Thyroid gland (tissue), 4 donors: Measurements from ENCODE around the gene NKAP. TPM values are rescaled to one million over a fixed set of nuclear protein-coding genes. Genes with fewer than 3 reads are reported as not detected.
A peak's percentile ranks its signal among the peaks of the same experiment; 100 is the strongest.
"Not testable (repeated sequence)": the region's sequence is repeated elsewhere in the genome, so short reads cannot be mapped to it uniquely, and the experiment has no call there.

ENCODE experiments used
- DNase-seq, 2 donors: peaks; one replicate each; pipeline ENCODE4 v3.0.0-alpha.2; 2019
- H3K27ac ChIP-seq, 3 donors: fragments of 200-600 bp; sonication (generic); 1 replicate in 2 of 3; 2 replicates in 1 of 3; pipeline ENCODE4 v1.5.1; 2016 to 2019; ENCODE audit warnings: mild to moderate bottlenecking in 1 of 3, moderate library complexity in 1 of 3
- H3K27me3 ChIP-seq: fragments of 200-600 bp; sonication (generic); one replicate; pipeline ENCODE4 v1.5.1; 2019
- H3K36me3 ChIP-seq, 2 donors: fragments of 200-600 bp; sonication (generic); one replicate each; pipeline ENCODE4 v1.5.1; 2016 to 2019
- H3K4me1 ChIP-seq, 2 donors: fragments of 200-600 bp; sonication (generic); one replicate each; pipeline ENCODE4 v1.5.1; 2017 to 2019
- H3K4me3 ChIP-seq, 3 donors: fragments of 200-600 bp; sonication (generic); replicated peaks in 1 of 3; 1 replicate in 2 of 3; 2 replicates in 1 of 3; pipeline ENCODE4 v1.5.1; 2016; ENCODE audit warnings: mild to moderate bottlenecking in 1 of 3
- H3K9me3 ChIP-seq: fragments of 200-600 bp; sonication (generic); one replicate; pipeline ENCODE4 v1.5.1; 2017
- POLR2A ChIP-seq, 2 donors: fragments of 450-650 bp; IDR thresholded peaks; one replicate each; pipeline ENCODE4 v1.6.1; 2017; ENCODE audit warnings: antibody characterized with exemption in 2 of 2, mild to moderate bottlenecking in 2 of 2, moderate library complexity in 1 of 2
- WGBS, 2 donors: methylation state at CpG; one replicate each; pipeline ENCODE4 v1.1.5; 2017; 5-methylcytosine and 5-hydroxymethylcytosine counted together
- intact Hi-C: fragments of 100-400 bp; cut with DNase I; formaldehyde crosslinking; loops from one replicate; pipeline ENCODE4 v1.15.1; 2023
- total RNA-seq, 4 donors: library from RNA; depleted of rRNA; stranded (reverse); fragments of >200 nt; gene quantifications; one replicate each; pipeline ENCODE4 v1.2.3, GENCODE V29; 2016
- TF ChIP-seq, protein P1 (sequence below), 6 experiments: fragments of 200-600 bp in 3 of 6; fragments of 450-650 bp in 3 of 6; sonication (generic) in 3 of 6; IDR thresholded peaks; one replicate each; pipeline ENCODE4 v1.5.1; 2016 to 2019; ENCODE audit warnings: antibody characterized with exemption in 6 of 6, mild to moderate bottlenecking in 2 of 6, inconsistent platforms in 1 of 6, moderate library complexity in 1 of 6

The NKAP gene
- total RNA-seq, 4 donors from 2014 or later, result 5.9 to 13.7 (median 8.1) TPM

DNA sequence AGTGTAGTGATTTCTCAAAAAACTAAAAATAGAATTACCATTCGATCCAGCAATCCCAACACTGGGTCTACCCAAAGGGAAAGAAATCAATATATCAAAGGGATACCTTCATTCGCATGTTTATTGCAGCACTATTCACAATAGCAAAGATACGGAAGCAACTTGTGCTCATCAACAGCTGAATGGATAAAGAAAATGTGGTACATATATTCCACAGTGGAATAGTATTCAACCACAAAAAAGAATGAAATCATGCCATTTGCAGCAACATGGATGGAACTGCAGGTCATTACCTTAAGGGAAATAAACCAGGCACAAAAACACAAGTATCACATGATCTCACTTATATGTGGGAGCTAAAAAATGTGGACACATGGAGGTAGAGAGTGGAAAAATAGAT, 42.7 kb upstream of the NKAP start:
- Histone ChIP-seq H3K27me3 (no peaks in the 10 kb centered on the region), H3K4me1 (peaks cover 0 to 2% of the 10 kb centered on the region in 2 donors), H3K9me3 (no peaks in the 10 kb centered on the region), H3K4me3 (no peak overlapping the region), H3K36me3 (no peaks in the 10 kb centered on the region), H3K27ac (no peak overlapping the region)
- WGBS, 2 donors, result 88 to 95% methylated on average over 3 of the region's 3 CpGs
- no peak for DNase-seq
- TF ChIP-seq, protein P1, sequence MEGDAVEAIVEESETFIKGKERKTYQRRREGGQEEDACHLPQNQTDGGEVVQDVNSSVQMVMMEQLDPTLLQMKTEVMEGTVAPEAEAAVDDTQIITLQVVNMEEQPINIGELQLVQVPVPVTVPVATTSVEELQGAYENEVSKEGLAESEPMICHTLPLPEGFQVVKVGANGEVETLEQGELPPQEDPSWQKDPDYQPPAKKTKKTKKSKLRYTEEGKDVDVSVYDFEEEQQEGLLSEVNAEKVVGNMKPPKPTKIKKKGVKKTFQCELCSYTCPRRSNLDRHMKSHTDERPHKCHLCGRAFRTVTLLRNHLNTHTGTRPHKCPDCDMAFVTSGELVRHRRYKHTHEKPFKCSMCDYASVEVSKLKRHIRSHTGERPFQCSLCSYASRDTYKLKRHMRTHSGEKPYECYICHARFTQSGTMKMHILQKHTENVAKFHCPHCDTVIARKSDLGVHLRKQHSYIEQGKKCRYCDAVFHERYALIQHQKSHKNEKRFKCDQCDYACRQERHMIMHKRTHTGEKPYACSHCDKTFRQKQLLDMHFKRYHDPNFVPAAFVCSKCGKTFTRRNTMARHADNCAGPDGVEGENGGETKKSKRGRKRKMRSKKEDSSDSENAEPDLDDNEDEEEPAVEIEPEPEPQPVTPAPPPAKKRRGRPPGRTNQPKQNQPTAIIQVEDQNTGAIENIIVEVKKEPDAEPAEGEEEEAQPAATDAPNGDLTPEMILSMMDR (IDR thresholded peaks at IDR 0.05), result no peak
- TF ChIP-seq POLR2A (IDR thresholded peaks at IDR 0.05), result no peak
- intact Hi-C loops, result no loop called here

DNA sequence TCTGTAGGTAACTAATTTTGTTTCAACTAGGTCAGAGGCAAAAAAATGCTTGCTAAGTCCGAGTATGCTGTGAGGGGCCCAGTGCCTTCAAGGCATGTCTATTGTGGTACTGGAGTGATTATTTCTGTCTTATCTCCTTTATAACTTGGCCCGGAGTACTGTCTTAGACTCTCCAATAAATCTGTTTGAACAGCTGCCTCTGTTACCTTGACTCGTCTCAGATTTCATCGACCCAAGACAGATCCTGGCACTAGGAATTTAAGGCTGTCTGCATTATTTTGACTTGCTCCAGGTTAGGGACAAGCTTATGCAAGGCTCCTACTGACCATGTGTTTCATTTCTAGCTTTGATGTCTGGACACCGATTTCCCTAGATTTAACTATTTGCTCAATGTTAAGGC, 41.1 kb upstream of the NKAP start:
- no peak for TF ChIP-seq POLR2A (IDR thresholded peaks at IDR 0.05)
- TF ChIP-seq, protein P1 (IDR thresholded peaks at IDR 0.05), result no peak

DNA sequence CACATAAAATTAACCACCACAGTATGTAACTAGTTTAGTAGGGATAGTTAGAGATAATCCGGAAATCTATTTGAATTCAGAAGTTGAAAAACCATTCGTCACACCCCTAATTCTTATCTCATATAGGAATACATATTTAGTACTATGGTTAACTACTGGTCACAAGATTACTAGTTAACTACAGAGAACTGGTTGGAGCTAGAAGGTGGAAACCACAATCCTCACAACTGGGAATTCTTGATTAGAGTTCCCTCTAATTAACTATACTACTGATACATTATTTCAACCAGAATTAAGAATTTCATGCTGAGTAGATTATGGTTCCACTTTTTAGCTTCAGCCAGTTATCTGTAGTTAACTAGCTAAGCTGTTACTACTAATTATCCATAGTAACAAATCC, 39.9 kb upstream of the NKAP start:
- TF ChIP-seq, protein P1 (IDR thresholded peaks at IDR 0.05), result no peak
- TF ChIP-seq POLR2A (IDR thresholded peaks at IDR 0.05), result no peak
- no peaks in the 10 kb centered on the region for H3K27me3 ChIP-seq
- no peak overlapping the region for H3K27ac ChIP-seq
- no peaks in the 10 kb centered on the region for H3K9me3 ChIP-seq
- DNase-seq, result no peak
- no peak overlapping the region for H3K4me3 ChIP-seq
- H3K36me3 ChIP-seq, result no peaks in the 10 kb centered on the region
- no peaks in the 10 kb centered on the region for H3K4me1 ChIP-seq
- intact Hi-C loops, result no loop called here
- WGBS, 2 donors, result 87 to 96% methylated on average over 2 of the region's 2 CpGs

More for the DNA sequence above, 41.1 kb upstream of the NKAP start:
- H3K9me3 ChIP-seq, result no peaks in the 10 kb centered on the region
- no peaks in the 10 kb centered on the region for H3K27me3 ChIP-seq
- 40 to 47% methylated on average over 5 of the region's 5 CpGs for WGBS, 2 donors
- H3K4me1 ChIP-seq, result no peaks in the 10 kb centered on the region
- H3K27ac ChIP-seq, result no peak overlapping the region
- intact Hi-C loops, result no loop called here
- no peaks in the 10 kb centered on the region for H3K36me3 ChIP-seq
- no peak for DNase-seq
- H3K4me3 ChIP-seq, result no peak overlapping the region

DNA sequence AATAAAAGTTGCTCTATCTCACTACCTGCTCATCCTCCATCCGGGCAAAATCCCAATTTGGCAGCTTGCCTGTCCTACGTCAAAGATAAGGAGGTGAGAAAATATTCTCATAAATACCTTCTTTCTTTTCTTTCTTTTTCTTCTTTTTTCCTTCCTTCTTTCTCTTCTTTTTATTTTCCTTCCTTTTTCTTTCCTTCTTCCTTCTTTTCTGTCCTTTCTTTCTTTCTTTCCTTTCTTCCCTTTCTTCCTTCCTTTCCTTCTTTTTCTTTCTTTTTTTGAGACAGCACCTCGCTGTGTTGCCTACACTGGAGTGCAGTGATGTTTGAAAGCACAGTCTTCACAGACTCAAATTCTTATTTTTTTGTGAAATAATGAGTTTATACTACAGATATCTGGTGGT, 38.6 kb upstream of the NKAP start:
- no peak overlapping the region for H3K4me3 ChIP-seq
- H3K9me3 ChIP-seq, result no peaks in the 10 kb centered on the region
- H3K27ac ChIP-seq, result no peak overlapping the region
- no peak for DNase-seq
- TF ChIP-seq, protein P1 (IDR thresholded peaks at IDR 0.05), result no peak
- TF ChIP-seq POLR2A (IDR thresholded peaks at IDR 0.05), result no peak
- 55 to 65% methylated on average over 3 of the region's 3 CpGs for WGBS, 2 donors
- H3K27me3 ChIP-seq, result no peaks in the 10 kb centered on the region
- no peaks in the 10 kb centered on the region for H3K4me1 ChIP-seq
- H3K36me3 ChIP-seq, result no peaks in the 10 kb centered on the region
- intact Hi-C loops, result no loop called here

DNA sequence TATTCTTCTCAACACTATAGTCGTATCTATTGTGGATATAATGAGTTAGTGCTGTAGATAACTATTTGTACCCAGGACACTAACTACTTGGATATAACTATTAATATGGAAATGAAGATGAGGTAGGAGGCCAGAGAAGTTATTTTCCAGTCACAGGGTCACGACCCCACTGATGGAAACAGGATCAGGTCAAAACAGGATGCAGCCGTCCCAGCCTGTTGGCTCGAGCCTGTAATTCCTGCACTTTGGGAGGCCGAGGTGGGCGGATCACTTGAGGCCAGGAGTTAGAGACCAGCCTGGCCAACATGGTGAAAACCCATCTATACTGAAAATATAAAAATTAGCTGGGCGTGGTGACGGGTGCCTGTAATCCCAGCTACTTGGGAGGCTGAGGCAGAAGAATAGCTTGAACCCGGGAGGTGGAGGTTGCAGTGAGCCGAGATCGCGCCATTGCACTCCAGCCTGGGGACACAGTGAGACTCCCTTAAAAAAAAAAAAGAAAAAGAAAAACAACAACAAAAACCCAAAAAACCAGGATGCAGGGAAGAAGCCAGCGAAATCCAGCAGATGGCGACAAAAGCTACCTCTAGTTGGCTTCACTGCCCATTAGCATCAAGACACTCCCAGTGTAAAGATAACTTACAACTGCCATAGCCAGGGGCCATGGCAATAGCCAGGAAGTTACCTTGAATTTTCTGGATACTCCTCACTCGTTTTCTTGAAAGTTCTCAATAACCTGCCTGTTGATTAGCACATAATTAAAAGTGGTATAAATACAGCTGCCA, 37.9 kb upstream of the NKAP start:
- 38 to 49% methylated on average over 15 of the region's 15 CpGs for WGBS, 2 donors
- H3K27ac ChIP-seq, result no peak overlapping the region
- H3K4me3 ChIP-seq, result no peak overlapping the region
- no peaks in the 10 kb centered on the region for H3K27me3 ChIP-seq
- TF ChIP-seq POLR2A (IDR thresholded peaks at IDR 0.05), result no peak
- TF ChIP-seq, protein P1 (IDR thresholded peaks at IDR 0.05), result peak in 3 of 6 experiments; percentile 9 to 41 (median 34)
- H3K9me3 ChIP-seq, result no peaks in the 10 kb centered on the region
- peak in 1 of 2 donors; percentile 2 for DNase-seq
- no peaks in the 10 kb centered on the region for H3K36me3 ChIP-seq
- intact Hi-C loops, result no loop called here
- H3K4me1 ChIP-seq, result no peaks in the 10 kb centered on the region

DNA sequence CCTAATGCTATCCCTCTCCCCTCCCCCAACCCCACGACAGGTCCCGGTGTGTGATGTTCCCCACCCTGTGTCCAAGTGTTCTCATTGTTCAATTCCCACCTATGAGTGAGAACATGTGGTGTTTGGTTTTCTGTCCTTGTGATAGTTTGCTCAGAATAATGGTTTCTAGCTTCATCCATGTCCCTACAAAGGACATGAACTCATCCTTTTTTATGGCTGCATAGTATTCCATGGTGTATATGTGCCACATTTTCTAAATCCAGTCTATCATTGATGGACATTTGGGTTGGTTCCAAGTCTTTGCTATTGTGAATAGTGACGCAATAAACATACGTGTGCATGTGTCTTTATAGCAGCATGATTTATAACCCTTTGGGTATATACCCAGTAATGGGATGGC, 33.6 kb upstream of the NKAP start:
- 95 to 100% methylated on average over 4 of the region's 4 CpGs for WGBS, 2 donors
- H3K27me3 ChIP-seq, DNase-seq, H3K36me3 ChIP-seq, intact Hi-C loops, H3K4me1 ChIP-seq, H3K9me3 ChIP-seq, H3K4me3 ChIP-seq, H3K27ac ChIP-seq: not testable (repeated sequence)
